GM23338 (cell line): ENCODE results near the gene ATXN7L1.

Experiments
- CTCF ChIP-seq, 2 experiments: fragments of 200-600 bp in 1 of 2; sonication (generic) in 1 of 2; conservative IDR thresholded peaks; 2 replicates each; pipeline versions ENCODE4 v1.5.1 to v1.6.1; 2016 to 2017; ENCODE audit warnings: antibody characterized with exemption in 2 of 2, low read depth in 2 of 2, mild to moderate bottlenecking in 2 of 2, moderate library complexity in 1 of 2
- ETS1 ChIP-seq: IDR thresholded peaks from 2 replicates; pipeline ENCODE4 v1.6.1; 2016; ENCODE audit warnings: antibody characterized with exemption
- EZH2 ChIP-seq: fragments of 200-600 bp; sonication (generic); IDR thresholded peaks from one replicate; pipeline ENCODE4 v1.8.0; 2017; ENCODE audit warnings: antibody characterized with exemption, mild to moderate bottlenecking, low read depth; ENCODE audit not compliant: unreplicated experiment
- EZH2phosphoT487 ChIP-seq: fragments of 200-600 bp; sonication (generic); IDR thresholded peaks from one replicate; pipeline ENCODE4 v1.8.1; 2018; ENCODE audit warnings: antibody characterized with exemption; ENCODE audit not compliant: unreplicated experiment
- POLR2AphosphoS5 ChIP-seq: IDR thresholded peaks from 2 replicates; pipeline ENCODE4 v1.6.1; 2016; ENCODE audit warnings: antibody characterized with exemption, low read depth
- REST ChIP-seq: IDR thresholded peaks from one replicate; pipeline ENCODE4 v1.6.1; 2018; ENCODE audit warnings: antibody characterized with exemption; ENCODE audit not compliant: unreplicated experiment
- STAT1 ChIP-seq: IDR thresholded peaks from one replicate; pipeline ENCODE4 v1.6.1; 2016; ENCODE audit warnings: antibody characterized with exemption; ENCODE audit not compliant: unreplicated experiment
- ZNF114 ChIP-seq: fragments of 250-450 bp; sonication (Bioruptor Pico); IDR thresholded peaks from 2 replicates; pipeline ENCODE4 v1.5.0; 2020; ENCODE audit warnings: mild to moderate bottlenecking, moderate library complexity
- ZNF331 ChIP-seq: fragments of 250-450 bp; sonication (Bioruptor Pico); IDR thresholded peaks from 2 replicates; pipeline ENCODE4 v1.5.0; 2020; ENCODE audit warnings: low read depth, mild to moderate bottlenecking, moderate library complexity
- ZNF462 ChIP-seq: fragments of 250-450 bp; sonication (Bioruptor Pico); IDR thresholded peaks from 2 replicates; pipeline ENCODE4 v1.5.0; 2020; ENCODE audit warnings: mild to moderate bottlenecking, moderate library complexity

GRCh38 chr7:105666324-105666723 lies 210.1 kb downstream of the ATXN7L1 start:
- TF ChIP-seq CTCF (conservative IDR thresholded peaks at IDR 0.05; ENCODE audit: low read depth in 2 of 2) (no peak), REST (no peak), EZH2 (no peak), POLR2AphosphoS5 (no peak), STAT1 (no peak), EZH2phosphoT487 (no peak), ETS1 (no peak), ZNF462 (CRISPR knock-in tag) (no peak), ZNF331 (CRISPR knock-in tag) (no peak), ZNF114 (CRISPR knock-in tag) (no peak)
